GM21447 (cell line): ENCODE data around the gene ZBTB32.
"Not testable (repeated sequence)": the region's sequence is repeated elsewhere in the genome, so short reads cannot be mapped to it uniquely, and the experiment has no call there.

Experiments used
- ATAC-seq: cut with Tn5 transposase; IDR thresholded peaks from one replicate; pipeline ENCODE4 v1.9.1; 2021; ENCODE audit not compliant: unreplicated experiment

ZBTB32 gene

GRCh38 chr19:35704218-35704617 lies at the start of gene ZBTB32:
Gene ZBTB32, plus strand, starts transcription at chr19:35704558. Its CDS starts 10,069 bp downstream, at chr19:35714627.
- ATAC-seq, result no peak

DNA sequence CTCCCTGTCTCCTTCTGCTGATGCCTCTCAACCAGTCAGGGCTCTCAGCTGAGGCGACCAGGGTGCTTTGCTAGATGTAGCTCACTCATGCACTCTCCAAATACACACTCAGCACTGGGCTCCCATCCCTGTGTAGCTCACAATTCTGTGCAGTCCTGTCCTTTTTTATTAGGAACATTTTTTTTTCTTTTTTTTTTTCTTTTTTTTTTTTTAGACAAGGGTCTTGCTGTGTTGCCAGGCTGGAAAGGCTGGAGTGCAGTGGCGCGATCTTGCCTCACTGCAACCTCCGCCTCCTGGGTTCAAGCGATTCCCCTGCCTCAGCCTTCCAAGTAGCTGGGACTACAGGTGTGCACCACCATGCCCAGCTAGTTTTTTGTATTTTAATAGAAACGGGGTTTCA lies 49.5 kb upstream of the ZBTB32 start:
- not testable (repeated sequence) for ATAC-seq

DNA sequence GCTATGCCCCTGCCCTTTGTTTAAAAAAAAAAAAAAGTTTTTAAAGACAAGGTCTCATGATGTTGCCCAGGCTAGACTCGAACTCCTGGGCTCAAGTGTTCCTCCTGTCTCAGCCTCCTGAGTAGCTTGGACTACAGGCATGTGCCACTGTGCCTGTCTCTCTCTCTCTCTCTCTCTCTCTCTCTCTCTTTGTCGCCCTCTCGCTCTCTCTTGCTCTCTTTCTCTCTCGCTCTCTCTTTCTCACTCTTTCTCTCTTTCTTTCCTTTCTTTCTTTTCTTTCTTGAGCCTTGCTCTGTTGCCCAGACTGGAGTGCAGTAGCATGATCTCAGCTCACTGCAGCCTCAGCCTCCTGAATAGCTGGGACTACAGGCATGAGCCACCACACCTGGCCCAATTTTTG lies 48.8 kb upstream of the ZBTB32 start:
- no peak for ATAC-seq

GRCh38 chr19:35656700-35657099 lies 47.7 kb upstream of the ZBTB32 start:
- no peak for ATAC-seq

- no peak for ATAC-seq
Measured at GRCh38 chr19:35657904-35658700, 46.3 kb upstream of the ZBTB32 start.

- no peak for ATAC-seq
Measured at GRCh38 chr19:35661995-35662340, 42.4 kb upstream of the ZBTB32 start.

- ATAC-seq, result no peak
Measured at GRCh38 chr19:35663981-35664380, 40.4 kb upstream of the ZBTB32 start.

- ATAC-seq, result no peak
Measured at GRCh38 chr19:35665157-35665556, 39.2 kb upstream of the ZBTB32 start.

- no peak for ATAC-seq
Measured at GRCh38 chr19:35665604-35666003, 38.8 kb upstream of the ZBTB32 start.

- ATAC-seq, result no peak
Measured at GRCh38 chr19:35666251-35666913, 38.0 kb upstream of the ZBTB32 start, which contains the start of gene UPK1A. Gene UPK1A, plus strand, starts transcription at chr19:35666517. Its CDS starts 296 bp downstream, at chr19:35666813.

DNA sequence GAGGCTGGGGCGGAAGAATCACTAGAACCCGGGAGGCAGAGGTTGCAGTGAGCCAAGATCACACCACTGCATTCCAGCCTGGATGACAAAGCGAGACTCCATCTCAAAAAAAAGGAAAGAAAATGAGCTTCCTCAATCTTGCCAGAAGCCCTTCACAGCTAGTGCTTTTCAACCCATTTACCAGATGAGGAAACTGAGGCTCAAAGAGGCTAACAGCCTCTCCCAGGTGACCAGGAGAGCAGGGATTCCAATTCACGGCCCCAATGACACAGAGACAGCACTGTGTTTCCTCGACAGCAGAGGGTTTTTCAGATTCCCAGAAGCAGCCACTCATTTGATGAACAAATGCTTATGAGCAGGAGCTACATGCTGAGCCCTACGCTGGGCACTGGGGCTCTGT lies 34.8 kb upstream of the ZBTB32 start:
- no peak for ATAC-seq

GRCh38 chr19:35669974-35670373 lies 34.4 kb upstream of the ZBTB32 start:
- no peak for ATAC-seq

DNA sequence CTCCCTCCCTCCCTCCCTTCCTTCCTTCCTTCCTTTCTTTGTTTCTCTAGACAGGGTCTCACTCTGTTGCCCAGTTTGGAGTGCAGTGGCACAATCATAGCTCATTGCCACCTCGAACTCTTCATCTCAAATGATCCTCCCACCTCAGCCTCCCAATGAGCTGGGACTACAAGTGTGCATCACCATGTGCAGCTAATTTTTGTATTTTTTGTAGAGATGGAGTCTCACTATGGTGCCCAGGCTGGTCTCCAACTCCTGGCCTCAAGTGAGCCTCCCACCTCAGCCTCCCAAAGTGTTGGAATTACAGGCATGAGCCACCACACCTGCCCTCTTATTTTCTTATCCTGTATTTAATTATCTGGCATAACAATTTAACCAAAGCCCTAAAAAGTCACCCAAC lies 33.7 kb upstream of the ZBTB32 start:
- no peak for ATAC-seq

DNA sequence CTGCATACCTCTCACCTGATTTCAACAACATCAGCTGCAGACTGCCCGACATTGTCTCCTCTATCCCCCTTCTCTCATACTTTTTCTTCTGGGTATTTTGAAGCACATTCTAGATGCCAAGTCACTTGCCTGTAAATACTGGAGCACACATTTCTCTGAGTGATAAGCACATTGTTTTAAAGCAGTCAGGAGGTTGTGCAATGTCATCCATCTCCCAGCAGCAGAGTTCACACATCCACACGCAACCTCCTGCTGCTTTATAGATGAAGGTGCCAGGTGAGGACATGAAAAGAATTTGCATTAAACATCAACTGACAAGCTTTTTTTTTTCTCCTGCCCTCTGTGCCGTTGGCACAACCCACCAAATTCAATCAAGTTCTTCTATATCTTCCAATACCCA lies 32.5 kb upstream of the ZBTB32 start:
- ATAC-seq, result no peak

DNA sequence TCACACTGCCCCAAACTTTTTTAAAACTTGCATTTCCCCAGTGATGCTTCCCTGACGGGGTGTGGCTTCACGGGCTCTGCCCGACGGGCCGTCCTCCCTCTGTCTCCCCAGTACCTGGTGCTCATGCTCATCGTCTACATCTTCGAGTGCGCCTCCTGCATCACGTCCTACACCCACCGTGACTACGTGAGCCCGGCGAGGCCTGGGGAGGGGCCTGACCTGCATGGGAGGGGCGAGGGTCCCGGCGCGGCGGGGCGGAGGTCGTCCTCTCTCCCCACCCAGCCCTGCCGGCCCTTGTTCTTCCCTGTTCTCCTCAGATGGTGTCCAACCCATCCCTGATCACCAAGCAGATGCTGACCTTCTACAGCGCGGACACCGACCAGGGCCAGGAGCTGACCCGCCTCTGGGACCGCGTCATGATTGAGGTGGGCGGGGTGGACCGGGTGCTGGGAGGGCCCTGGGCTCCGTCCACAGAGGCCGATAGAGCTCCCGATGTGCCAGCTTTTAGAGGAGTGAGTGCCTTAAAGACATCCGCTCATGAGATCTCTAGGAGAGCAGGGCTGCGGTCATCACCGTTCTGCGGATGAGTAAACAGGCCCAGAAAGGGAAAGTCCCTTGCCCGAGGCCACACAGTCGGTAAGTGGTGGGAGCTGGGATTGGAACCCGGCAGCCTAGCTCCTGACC lies 31.1 kb upstream of the ZBTB32 start:
- ATAC-seq, result no peak

GRCh38 chr19:35675589-35676140 lies 28.7 kb upstream of the ZBTB32 start:
- no peak for ATAC-seq

GRCh38 chr19:35689836-35690235 lies 14.5 kb upstream of the ZBTB32 start:
- ATAC-seq, result no peak

GRCh38 chr19:35691106-35691505 lies 13.3 kb upstream of the ZBTB32 start:
- ATAC-seq, result not testable (repeated sequence)

GRCh38 chr19:35692010-35692409 lies 12.3 kb upstream of the ZBTB32 start:
- ATAC-seq, result no peak

DNA sequence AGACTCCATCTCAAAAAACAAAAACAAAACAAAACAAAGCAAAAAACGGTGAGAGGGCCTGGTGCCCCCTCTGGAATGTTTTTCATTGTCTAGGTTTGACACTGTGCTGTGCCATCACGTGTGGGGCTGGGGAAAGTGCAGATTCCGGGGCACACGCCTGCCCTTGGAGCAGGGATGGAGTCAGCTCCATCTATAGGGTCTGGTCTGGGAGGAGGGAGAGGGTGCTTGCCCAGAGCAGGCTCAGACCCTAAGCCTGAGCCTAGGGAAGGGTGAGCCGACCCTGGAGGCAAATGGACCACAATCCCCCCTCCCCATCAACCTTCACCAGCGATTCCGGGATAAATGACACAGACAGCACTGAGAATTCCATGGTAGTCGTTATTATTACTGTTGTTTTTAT lies 10.9 kb upstream of the ZBTB32 start:
- ATAC-seq, result no peak

DNA sequence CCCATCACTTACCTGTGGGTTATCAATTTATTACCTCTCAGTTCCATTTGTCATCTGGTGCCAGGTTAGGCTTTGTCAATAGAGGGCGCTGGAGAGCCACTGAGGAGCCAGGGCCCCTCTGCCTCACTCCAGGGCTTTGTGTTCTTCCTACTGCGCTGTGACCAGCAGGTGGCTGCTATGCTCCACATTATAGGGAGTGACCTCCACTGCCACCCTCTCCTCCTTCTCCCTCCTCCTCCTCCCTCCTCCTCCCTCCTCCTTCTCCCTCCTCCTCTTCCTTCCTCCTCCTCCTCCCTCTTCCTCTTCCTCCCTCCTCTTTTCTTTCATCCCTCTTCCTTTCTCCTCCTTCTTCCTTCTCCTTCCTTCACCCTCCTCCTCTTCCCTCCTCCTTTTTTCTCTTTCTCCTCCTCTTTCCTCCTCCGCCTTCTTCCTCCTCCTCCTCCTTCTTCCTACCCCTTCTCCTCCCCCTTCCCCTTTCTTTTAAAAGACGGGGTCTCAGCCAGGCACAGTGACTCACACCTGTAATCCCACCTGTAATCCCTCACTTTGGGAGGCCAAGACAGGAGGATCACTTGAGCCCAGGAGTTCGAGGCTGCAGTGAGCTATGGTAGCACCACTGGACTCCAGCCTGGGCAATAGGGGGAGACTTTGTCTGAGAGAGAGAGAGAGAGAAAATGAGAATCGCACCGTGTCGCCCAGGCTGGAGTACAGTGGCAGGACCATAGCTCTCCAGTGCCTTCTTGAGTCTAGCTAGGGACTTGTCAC lies 10.3 kb upstream of the ZBTB32 start:
- peak; percentile 84 for ATAC-seq
